HFFc6 (cell line): ENCODE data around the gene CFAP47. TPM values are rescaled to one million over a fixed set of nuclear protein-coding genes. Genes with fewer than 3 reads are reported as not detected.
"Not testable (repeated sequence)": the region's sequence is repeated elsewhere in the genome, so short reads cannot be mapped to it uniquely, and the experiment has no call there.

Experiments
- DNase-seq: peaks from one replicate; pipeline ENCODE4 v3.0.0-alpha.2; 2018
- H3K27ac Mint-ChIP-seq: 2 replicates; pipeline ENCODE4 v1.8.0; 2020; ENCODE audit warnings: mild to moderate bottlenecking, mixed read lengths
- H3K27me3 Mint-ChIP-seq: 2 replicates; pipeline ENCODE4 v1.8.0; 2021; ENCODE audit warnings: mild to moderate bottlenecking, moderate library complexity, mixed read lengths; ENCODE audit not compliant: insufficient read depth
- H3K36me3 Mint-ChIP-seq: 2 replicates; pipeline ENCODE4 v1.8.0; 2021; ENCODE audit warnings: low read depth, mixed read lengths
- H3K4me1 Mint-ChIP-seq: 2 replicates; pipeline ENCODE4 v1.8.0; 2020; ENCODE audit warnings: low read depth, mixed read lengths
- H3K4me3 Mint-ChIP-seq: 2 replicates; pipeline ENCODE4 v1.8.0; 2020; ENCODE audit warnings: mild to moderate bottlenecking, moderate library complexity, mixed read lengths
- H3K9me3 Mint-ChIP-seq: 2 replicates; pipeline ENCODE4 v1.8.0; 2020; ENCODE audit warnings: mild to moderate bottlenecking, mixed read lengths
- CTCF ChIP-seq: fragments of 200-600 bp; sonication (generic); IDR thresholded peaks from 2 replicates; pipeline ENCODE4 v1.5.0; 2021; ENCODE audit warnings: antibody characterized with exemption, mild to moderate bottlenecking
- total RNA-seq, 6 experiments: library from RNA; stranded (reverse); fragmentation: NEBNext Ultra II Directional; extraction: Animal tissue kit (Norgen Biotek cat#: 25700); gene quantifications; 2 replicates in 1 of 6; 3 replicates in 5 of 6; pipeline ENCODE4 v1.2.3, GENCODE V29; 2021

Gene CFAP47
- total RNA-seq, 6 experiments from 2014 or later, result not detected

GRCh38 chrX:36019125-36019524, 99.6 kb downstream of the CFAP47 start:
- TF ChIP-seq CTCF, result no peak
- no peaks in the 10 kb centered on the region for H3K4me1 Mint-ChIP-seq
- no peak for DNase-seq
- no peaks in the 10 kb centered on the region for H3K36me3 Mint-ChIP-seq
- H3K9me3 Mint-ChIP-seq, result peaks cover 19% of the 10 kb centered on the region
- no peak overlapping the region for H3K27ac Mint-ChIP-seq
- no peaks in the 10 kb centered on the region; the same call in 1 of the 2 replicates for H3K27me3 Mint-ChIP-seq
- H3K4me3 Mint-ChIP-seq, result no peak overlapping the region

GRCh38 chrX:36035550-36035949, 116.0 kb downstream of the CFAP47 start:
- no peak for DNase-seq
- no peak for TF ChIP-seq CTCF
- no peaks in the 10 kb centered on the region for H3K27me3 Mint-ChIP-seq
- no peaks in the 10 kb centered on the region; the same call in 1 of the 2 replicates for H3K9me3 Mint-ChIP-seq
- no peaks in the 10 kb centered on the region for H3K4me1 Mint-ChIP-seq
- no peak overlapping the region for H3K4me3 Mint-ChIP-seq
- no peak overlapping the region for H3K27ac Mint-ChIP-seq
- H3K36me3 Mint-ChIP-seq, result no peaks in the 10 kb centered on the region

GRCh38 chrX:36062778-36063177, 143.2 kb downstream of the CFAP47 start:
- no peak overlapping the region for H3K4me3 Mint-ChIP-seq
- H3K36me3 Mint-ChIP-seq, result no peaks in the 10 kb centered on the region
- peaks cover 2% of the 10 kb centered on the region; the same call in 1 of the 2 replicates for H3K27me3 Mint-ChIP-seq
- no peak for DNase-seq
- no peak overlapping the region for H3K27ac Mint-ChIP-seq
- peaks cover 4% of the 10 kb centered on the region; the same call in 1 of the 2 replicates for H3K9me3 Mint-ChIP-seq
- H3K4me1 Mint-ChIP-seq, result no peaks in the 10 kb centered on the region
- TF ChIP-seq CTCF, result no peak

GRCh38 chrX:36071061-36071460, 151.5 kb downstream of the CFAP47 start:
- no peaks in the 10 kb centered on the region for H3K36me3 Mint-ChIP-seq
- TF ChIP-seq CTCF, result no peak
- H3K9me3 Mint-ChIP-seq, result no peaks in the 10 kb centered on the region; the same call in none of the 2 replicates
- no peak for DNase-seq
- no peak overlapping the region for H3K27ac Mint-ChIP-seq
- H3K27me3 Mint-ChIP-seq, result no peaks in the 10 kb centered on the region
- no peaks in the 10 kb centered on the region for H3K4me1 Mint-ChIP-seq
- H3K4me3 Mint-ChIP-seq, result no peak overlapping the region

GRCh38 chrX:36075009-36075408, 155.5 kb downstream of the CFAP47 start:
- H3K27me3 Mint-ChIP-seq, DNase-seq, H3K9me3 Mint-ChIP-seq, H3K4me3 Mint-ChIP-seq, H3K4me1 Mint-ChIP-seq, H3K36me3 Mint-ChIP-seq, H3K27ac Mint-ChIP-seq: not testable (repeated sequence)

- no peaks in the 10 kb centered on the region for H3K36me3 Mint-ChIP-seq
- TF ChIP-seq CTCF, result no peak
- H3K27me3 Mint-ChIP-seq, result no peaks in the 10 kb centered on the region
- no peak overlapping the region for H3K4me3 Mint-ChIP-seq
- DNase-seq, result no peak
- H3K9me3 Mint-ChIP-seq, result no peaks in the 10 kb centered on the region
- no peaks in the 10 kb centered on the region for H3K4me1 Mint-ChIP-seq
- H3K27ac Mint-ChIP-seq, result no peak overlapping the region
These were observed 163.7 kb downstream of the CFAP47 start for GRCh38 chrX:36083256-36083655.
